HepG2 (cell line): ENCODE data around the gene ARHGAP30. TPM values are rescaled to one million over a fixed set of nuclear protein-coding genes. Genes with fewer than 3 reads are reported as not detected.

Experiments used
- CSRNP1 ChIP-seq: sonication (generic); formaldehyde crosslinking; IDR thresholded peaks from 2 replicates; pipeline ENCODE4 v1.8.1; 2023; ENCODE audit warnings: mild to moderate bottlenecking, missing genetic modification reagents
- ETV5 ChIP-seq: IDR thresholded peaks from 2 replicates; pipeline ENCODE4 v1.6.1; 2018; ENCODE audit warnings: missing biosample characterization, missing genetic modification reagents, inconsistent platforms, borderline replicate concordance
- FOSL1 ChIP-seq: sonication (generic); formaldehyde crosslinking; IDR thresholded peaks from 2 replicates; pipeline ENCODE4 v1.9.0; 2021; ENCODE audit warnings: missing genetic modification reagents, borderline replicate concordance
- FOSL2 ChIP-seq: sonication (generic); formaldehyde crosslinking; IDR thresholded peaks from 2 replicates; pipeline ENCODE4 v1.4.0; 2020; ENCODE audit warnings: missing genetic modification reagents
- HMG20B ChIP-seq: conservative IDR thresholded peaks from 2 replicates; pipeline ENCODE4 v1.6.1; 2016; ENCODE audit warnings: missing genetic modification reagents, missing compliant biosample characterization
- SALL1 ChIP-seq: sonication (generic); formaldehyde crosslinking; IDR thresholded peaks from 2 replicates; pipeline ENCODE4 v1.8.0; 2022; ENCODE audit warnings: mild to moderate bottlenecking, missing genetic modification reagents
- SAP130 ChIP-seq: IDR thresholded peaks from 2 replicates; pipeline ENCODE4 v1.6.1; 2016; ENCODE audit warnings: low read depth
- SKIL ChIP-seq: sonication (generic); formaldehyde crosslinking; IDR thresholded peaks from 2 replicates; pipeline ENCODE4 v1.8.0; 2022; ENCODE audit warnings: missing genetic modification reagents, mild to moderate bottlenecking, moderate library complexity, borderline replicate concordance
- SP2 ChIP-seq: sonication (generic); formaldehyde crosslinking; IDR thresholded peaks from 2 replicates; pipeline ENCODE4 v1.5.1; 2020; ENCODE audit warnings: mild to moderate bottlenecking, missing genetic modification reagents
- THAP7 ChIP-seq: sonication (generic); formaldehyde crosslinking; IDR thresholded peaks from 2 replicates; pipeline ENCODE4 v1.8.1; 2023; ENCODE audit warnings: mild to moderate bottlenecking, missing genetic modification reagents
- ZGPAT ChIP-seq: IDR thresholded peaks from 2 replicates; pipeline ENCODE4 v1.6.1; 2016; ENCODE audit warnings: mild to moderate bottlenecking
- ZNF354B ChIP-seq: sonication (generic); formaldehyde crosslinking; IDR thresholded peaks from 2 replicates; pipeline ENCODE4 v1.8.0; 2022; ENCODE audit warnings: mild to moderate bottlenecking, missing genetic modification reagents
- ZNF556 ChIP-seq: sonication (generic); formaldehyde crosslinking; IDR thresholded peaks from 2 replicates; pipeline ENCODE4 v1.4.0; 2020; ENCODE audit warnings: mild to moderate bottlenecking, missing genetic modification reagents, borderline replicate concordance
- ZNF564 ChIP-seq: sonication (generic); formaldehyde crosslinking; IDR thresholded peaks from 2 replicates; pipeline ENCODE4 v1.8.1; 2023; ENCODE audit warnings: mild to moderate bottlenecking, missing genetic modification reagents
- ZNF607 ChIP-seq: sonication (generic); formaldehyde crosslinking; IDR thresholded peaks from 2 replicates; pipeline ENCODE4 v1.5.1; 2020; ENCODE audit warnings: missing genetic modification reagents, mild to moderate bottlenecking, borderline replicate concordance
- ZNF747 ChIP-seq: sonication (generic); formaldehyde crosslinking; IDR thresholded peaks from 2 replicates; pipeline ENCODE4 v1.8.1; 2023; ENCODE audit warnings: missing genetic modification reagents, mild to moderate bottlenecking, borderline replicate concordance
- polyA plus RNA-seq, 8 experiments: library from polyadenylated mRNA; depleted of rRNA in 3 of 8; stranded (reverse) in 7 of 8; unstranded in 1 of 8; fragments of >200 nt; fragmentation: Illumina TruSeq in 4 of 8; extraction: Trizol in 4 of 8; gene quantifications; 2 replicates each; pipeline versions ENCODE4 v1.2.1 to v1.2.3, GENCODE V29; 2011 to 2016; ENCODE audit warnings: low read depth in 4 of 8, missing spikeins in 1 of 8, mixed read lengths in 1 of 8; ENCODE audit not compliant: insufficient read depth in 1 of 8
- total RNA-seq, 5 experiments: library from RNA; depleted of rRNA; stranded (reverse); fragments of >200 nt; fragmentation: Illumina TruSeq; extraction: Trizol; gene quantifications; 2 replicates each; pipeline ENCODE4 v1.2.3, GENCODE V29; 2016; ENCODE audit warnings: low read depth in 1 of 5
- TF ChIP-seq, protein P1 (sequence below): sonication (generic); formaldehyde crosslinking; IDR thresholded peaks from 2 replicates; pipeline ENCODE4 v1.8.1; 2023; ENCODE audit warnings: mild to moderate bottlenecking, moderate library complexity, missing genetic modification reagents
- TF ChIP-seq, protein P2 (sequence below), 2 experiments: IDR thresholded peaks; 2 replicates each; pipeline ENCODE4 v1.6.1; 2011 to 2012; ENCODE audit warnings: low read length in 2 of 2, borderline replicate concordance in 1 of 2, low read depth in 1 of 2, mild to moderate bottlenecking in 1 of 2, moderate library complexity in 1 of 2

The ARHGAP30 gene
- total and polyA plus RNA-seq, 2 of the 13 experiments (the other 11 are each of a cell fraction or from before 2014, with no cell fraction given): 0.13 to 0.20 TPM

DNA sequence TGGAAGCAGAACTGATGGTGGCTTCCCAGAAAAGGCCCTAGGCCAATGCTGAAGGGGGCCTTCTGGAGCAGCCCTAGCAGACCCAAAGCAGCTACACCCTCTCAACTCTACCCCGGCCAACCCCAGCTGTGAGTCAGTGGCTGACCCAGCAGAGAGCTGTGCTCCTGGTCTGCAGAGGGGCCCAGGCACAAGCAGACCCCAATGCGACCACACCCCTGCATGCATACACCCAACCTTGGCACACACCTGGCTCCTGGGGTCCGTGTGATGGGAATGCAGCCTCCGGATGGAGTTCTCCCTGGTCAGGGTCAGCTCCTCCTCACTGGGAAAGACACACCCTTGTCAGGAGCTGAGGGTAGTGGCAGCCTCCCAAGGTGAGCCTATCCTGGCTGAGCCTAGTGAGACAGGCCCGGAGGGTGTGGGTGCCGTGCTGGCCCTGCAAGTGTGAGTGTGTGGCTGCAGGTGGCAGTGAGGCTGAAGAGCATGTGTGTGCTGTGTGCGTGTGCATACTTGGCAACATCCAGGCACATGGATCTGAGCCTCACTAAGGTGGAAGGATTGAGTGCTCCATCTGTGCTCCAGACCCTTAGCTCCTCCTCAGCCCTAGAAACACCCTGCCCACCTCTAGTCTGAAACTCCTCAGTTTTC is 3.9 kb upstream of the ARHGAP30 start (continued):
- no peak for TF ChIP-seq SKIL (CRISPR knock-in tag)
- no peak; the same call in 1 of the 2 replicates for TF ChIP-seq ZNF564 (CRISPR knock-in tag)
- TF ChIP-seq SP2 (CRISPR knock-in tag): no peak
- no peak for TF ChIP-seq FOSL2 (CRISPR knock-in tag)
- peak; percentile 62; the same call in 1 of the 2 replicates for TF ChIP-seq THAP7 (CRISPR knock-in tag)
- TF ChIP-seq CSRNP1 (CRISPR knock-in tag): peak; percentile 21; the same call in 1 of the 2 replicates
- TF ChIP-seq ETV5 (CRISPR knock-in tag): no peak
- no peak for TF ChIP-seq ZNF747 (CRISPR knock-in tag)
- TF ChIP-seq SAP130 (CRISPR knock-in tag): peak; percentile 54; the same call in 1 of the 2 replicates
- no peak for TF ChIP-seq HMG20B
- 0 out of 2 replicates have a peak, but pooled peaks have one; percentile 70 for TF ChIP-seq ZNF556 (CRISPR knock-in tag)
- TF ChIP-seq ZGPAT (CRISPR knock-in tag): no peak
- TF ChIP-seq ZNF354B (CRISPR knock-in tag): no peak
- TF ChIP-seq, protein P1, sequence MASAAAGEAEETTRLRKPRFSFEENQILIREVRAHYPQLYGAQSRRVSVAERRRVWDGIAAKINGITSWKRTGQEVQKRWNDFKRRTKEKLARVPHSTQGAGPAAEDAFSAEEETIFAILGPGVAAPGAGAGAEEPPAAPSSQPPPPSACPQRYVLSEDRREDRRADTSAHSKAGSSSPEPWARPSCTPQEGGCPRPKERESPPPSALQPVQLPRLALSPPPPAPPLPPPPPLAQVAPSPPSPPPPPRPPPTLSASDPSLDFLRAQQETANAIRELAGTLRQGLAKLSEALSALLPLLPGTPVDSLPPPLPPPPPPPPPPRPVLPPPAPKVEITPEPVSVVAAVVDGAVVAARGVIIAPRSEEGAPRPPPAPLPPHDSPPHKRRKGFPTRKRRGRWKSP (CRISPR knock-in tag): no peak
- no peak for TF ChIP-seq FOSL1 (CRISPR knock-in tag)
- TF ChIP-seq SALL1 (CRISPR knock-in tag): 0 out of 2 replicates have a peak, but pooled peaks have one; percentile 22
- 0 out of 2 replicates have a peak, but pooled peaks have one; percentile 41 for TF ChIP-seq ZNF607 (CRISPR knock-in tag)
- TF ChIP-seq, protein P2, sequence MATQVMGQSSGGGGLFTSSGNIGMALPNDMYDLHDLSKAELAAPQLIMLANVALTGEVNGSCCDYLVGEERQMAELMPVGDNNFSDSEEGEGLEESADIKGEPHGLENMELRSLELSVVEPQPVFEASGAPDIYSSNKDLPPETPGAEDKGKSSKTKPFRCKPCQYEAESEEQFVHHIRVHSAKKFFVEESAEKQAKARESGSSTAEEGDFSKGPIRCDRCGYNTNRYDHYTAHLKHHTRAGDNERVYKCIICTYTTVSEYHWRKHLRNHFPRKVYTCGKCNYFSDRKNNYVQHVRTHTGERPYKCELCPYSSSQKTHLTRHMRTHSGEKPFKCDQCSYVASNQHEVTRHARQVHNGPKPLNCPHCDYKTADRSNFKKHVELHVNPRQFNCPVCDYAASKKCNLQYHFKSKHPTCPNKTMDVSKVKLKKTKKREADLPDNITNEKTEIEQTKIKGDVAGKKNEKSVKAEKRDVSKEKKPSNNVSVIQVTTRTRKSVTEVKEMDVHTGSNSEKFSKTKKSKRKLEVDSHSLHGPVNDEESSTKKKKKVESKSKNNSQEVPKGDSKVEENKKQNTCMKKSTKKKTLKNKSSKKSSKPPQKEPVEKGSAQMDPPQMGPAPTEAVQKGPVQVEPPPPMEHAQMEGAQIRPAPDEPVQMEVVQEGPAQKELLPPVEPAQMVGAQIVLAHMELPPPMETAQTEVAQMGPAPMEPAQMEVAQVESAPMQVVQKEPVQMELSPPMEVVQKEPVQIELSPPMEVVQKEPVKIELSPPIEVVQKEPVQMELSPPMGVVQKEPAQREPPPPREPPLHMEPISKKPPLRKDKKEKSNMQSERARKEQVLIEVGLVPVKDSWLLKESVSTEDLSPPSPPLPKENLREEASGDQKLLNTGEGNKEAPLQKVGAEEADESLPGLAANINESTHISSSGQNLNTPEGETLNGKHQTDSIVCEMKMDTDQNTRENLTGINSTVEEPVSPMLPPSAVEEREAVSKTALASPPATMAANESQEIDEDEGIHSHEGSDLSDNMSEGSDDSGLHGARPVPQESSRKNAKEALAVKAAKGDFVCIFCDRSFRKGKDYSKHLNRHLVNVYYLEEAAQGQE (IDR thresholded peaks at IDR 0.05; ENCODE audit: borderline replicate concordance in 1 of 2, low read depth in 1 of 2, low read length in 2 of 2): no peak
